NCI-H2196 (cell line): Measurements from ENCODE around the gene DKK3.

Experiments used
- DNase-seq: peaks from one replicate; lab custom pipeline; 2025; ENCODE audit not compliant: unreplicated experiment; lab: John Stamatoyannopoulos, UW

The DKK3 gene

DNA sequence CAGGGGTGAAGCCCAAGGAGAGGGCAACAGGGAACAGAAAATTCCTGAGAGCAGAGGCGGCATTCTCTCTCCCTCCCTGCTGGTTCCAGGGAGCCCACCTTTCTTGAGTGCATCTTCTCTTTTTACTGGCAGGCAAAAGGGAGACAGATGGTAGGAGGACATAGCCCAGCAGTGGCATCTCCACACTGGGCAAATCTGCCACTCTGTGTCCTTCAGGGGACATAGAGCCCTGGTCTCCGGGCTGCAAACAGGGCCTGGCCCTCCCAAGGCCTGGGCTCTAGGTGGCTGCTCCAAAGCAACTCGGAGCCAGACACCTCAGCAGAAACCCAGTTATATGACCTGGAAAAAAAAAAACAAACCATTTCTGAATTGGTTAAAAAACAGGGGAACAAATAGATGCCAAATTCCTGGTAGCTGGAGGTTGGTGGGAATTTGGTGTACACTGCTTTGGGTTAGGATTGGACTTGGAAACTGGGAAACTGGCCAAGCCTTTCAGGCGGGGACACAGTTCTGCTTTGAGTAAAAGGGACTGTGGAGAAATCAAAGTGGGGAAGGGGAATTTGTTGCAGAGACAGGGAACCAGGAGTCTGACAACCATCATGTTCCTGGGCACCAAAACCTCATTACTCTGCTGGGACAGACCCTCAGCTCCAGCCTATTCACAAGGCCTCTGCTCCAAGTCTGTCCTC lies 23.6 kb upstream of the DKK3 start:
- no peak for DNase-seq

DNA sequence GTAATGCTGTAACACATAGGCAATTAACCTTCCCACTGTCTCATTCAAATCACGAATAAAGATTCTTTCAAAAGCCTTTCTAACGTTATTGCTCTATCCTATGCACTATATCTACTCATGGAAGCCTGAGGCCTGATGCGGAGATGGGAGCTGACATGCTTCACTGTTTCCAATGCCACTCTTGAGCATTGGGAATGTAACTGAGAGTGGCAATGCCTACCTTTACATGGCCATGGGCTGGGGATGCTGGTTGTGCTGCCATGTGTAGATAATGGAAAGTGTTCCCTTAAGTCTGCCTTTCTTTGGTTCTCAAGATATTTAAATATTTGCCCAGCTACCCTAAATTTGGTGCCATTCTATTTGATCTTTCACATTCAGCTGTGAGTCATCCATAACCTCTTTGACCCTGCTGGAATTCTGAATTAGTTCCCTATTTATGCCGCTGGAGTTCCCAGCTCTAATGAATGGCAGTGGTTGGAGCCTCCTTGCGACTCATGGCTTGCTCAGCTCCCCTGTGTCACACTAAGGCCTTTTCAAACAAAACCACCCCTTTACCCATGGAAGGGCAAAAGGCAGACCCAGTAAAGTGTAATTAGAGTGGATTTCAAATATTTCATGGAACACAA lies 21.4 kb upstream of the DKK3 start:
- no peak for DNase-seq

DNA sequence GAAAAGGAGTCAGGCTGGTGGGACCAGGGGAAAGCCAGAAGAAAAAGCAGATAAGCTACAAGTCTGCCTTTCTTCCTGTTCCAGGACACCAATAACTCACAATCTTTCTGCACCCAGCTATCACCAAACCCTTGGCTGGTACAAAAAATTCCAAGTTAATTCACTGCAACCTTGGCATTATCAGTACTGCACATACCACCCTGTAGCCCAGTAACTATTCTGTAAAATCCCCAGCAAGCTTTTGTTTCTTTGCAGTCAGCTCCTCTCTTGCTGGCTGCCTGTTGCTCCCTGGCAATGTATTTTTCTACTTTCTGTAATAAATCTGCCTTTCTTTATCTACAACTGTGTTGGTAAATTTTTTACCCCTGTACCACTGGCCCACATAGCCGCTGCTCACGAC lies 20.7 kb upstream of the DKK3 start:
- no peak for DNase-seq

DNA sequence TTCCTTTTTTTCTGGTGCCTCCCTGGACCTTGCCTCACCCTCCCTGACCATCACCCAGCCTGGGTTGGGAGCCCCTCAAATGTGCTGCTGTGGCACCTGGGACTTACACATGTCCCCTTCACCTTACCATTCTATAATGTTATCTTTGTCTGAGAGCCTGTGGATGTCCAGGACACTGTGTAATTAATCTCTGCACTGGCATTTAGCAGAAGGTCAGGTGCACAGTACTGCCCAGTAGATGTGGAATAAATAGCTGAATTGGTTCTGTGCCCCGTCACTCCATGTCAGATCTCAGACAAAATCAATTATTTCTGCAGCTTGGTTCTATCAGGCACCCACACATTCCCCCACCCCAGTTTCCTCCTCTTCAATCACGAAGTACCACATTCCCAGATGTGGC lies 19.9 kb upstream of the DKK3 start:
- no peak for DNase-seq

DNA sequence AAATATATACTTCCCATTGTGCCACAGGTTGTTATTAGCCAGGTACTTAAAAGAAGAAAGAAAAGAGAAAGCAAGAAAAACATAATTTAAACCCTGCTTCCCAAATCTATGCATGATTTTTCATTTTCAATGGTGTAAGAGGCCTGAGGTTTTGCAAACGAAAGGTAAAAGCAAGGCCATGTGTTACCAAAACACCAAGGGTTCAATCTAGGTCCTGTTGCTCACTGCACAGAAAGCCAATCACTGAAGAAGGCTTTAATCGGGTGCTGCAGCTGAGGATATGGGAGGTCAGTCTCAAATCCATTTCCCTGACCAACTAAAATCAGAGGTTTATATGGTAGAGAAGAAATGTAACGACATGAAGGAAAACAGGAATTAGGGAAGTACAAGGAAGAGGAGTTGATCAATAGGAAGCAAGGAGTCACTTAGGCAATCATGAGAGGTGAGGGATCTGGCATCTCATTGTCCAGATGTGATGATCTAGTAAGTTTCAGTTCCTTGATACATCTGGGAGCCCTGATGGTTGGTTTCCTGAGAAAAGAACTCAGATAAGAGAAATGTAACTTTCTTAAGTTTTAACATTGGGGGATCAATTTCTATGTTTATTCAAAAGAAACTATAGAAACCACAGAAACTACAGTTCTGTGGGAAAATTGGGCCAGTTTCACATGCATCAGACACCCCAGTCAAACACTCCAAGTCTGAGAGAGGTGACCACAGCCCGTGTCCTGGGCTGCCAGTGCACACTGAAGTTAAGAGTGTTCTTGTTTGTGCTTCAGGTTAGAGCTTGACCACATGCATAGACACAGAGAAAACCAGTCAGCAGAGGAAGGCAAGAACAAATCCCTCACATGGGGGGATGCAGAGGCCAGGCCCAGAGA lies 18.1 kb upstream of the DKK3 start:
- no peak for DNase-seq

DNA sequence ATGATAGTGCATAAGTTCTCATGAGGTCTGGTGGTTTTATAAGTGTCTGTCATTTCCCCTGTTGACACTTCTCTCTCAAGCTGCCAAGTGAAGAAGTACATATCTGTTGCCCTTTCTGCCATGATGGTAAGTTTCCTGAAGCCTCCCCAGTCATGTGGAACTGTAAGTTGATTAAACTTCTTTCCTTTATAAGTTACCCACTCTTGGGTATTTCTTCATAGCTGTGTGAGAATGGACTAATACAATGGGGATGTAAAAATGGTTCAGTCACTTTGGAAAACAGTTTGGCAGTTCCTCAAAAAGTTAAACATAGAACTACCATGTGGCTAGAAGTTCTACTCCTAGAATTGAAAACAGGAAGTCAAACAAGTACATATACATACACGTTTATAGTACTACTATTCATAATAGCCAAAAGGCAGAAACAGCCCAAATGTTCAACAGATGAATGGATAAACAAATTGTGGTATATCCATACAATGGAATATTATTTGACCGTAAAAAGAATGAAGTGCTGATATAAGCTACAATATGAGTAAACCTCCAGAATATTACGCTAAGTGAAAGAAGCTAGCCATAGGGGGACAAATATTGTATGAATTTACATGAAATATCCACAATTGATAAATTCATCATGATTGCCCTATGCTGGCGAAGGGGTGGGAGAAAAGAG lies 16.0 kb upstream of the DKK3 start:
- no peak for DNase-seq

DNA sequence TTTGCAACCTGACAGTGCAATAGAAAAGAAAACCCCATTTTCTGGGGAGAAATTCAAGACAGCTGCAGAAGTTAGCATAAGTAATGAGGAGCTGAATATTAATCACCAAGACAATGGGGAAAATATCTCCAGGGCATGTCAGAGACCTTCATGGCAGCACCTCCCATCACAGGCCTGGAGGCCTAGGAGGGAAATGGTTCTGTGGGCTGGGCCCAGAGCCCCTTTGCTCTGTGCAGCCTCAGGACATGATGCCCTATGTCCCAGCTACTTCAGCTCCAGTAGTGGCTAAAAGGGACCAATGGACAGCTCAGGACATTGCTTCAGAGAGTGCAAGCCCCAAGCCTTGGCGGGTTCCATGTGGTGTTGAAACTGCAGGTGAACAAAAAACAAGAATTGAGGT lies 14.6 kb upstream of the DKK3 start:
- no peak for DNase-seq

DNA sequence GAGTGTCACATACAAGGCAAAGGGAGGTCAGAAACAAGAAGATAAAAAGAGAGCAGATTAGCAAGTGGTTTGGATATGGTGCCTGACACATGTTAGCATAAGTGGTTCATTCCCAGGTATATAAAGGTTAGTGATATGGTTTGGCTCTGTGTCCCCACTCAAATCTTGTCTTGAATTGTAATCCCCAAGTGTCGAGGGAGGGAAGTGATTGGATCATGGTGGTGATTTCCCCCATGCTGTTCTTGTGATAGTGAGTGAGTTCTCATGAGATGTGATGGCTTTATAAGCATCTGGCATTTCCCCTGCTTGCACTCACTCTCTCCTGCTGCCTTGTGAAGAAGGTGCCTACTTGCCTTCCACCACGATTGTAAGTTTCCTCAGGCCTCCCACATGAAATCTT lies 12.1 kb upstream of the DKK3 start:
- DNase-seq, result no peak

DNA sequence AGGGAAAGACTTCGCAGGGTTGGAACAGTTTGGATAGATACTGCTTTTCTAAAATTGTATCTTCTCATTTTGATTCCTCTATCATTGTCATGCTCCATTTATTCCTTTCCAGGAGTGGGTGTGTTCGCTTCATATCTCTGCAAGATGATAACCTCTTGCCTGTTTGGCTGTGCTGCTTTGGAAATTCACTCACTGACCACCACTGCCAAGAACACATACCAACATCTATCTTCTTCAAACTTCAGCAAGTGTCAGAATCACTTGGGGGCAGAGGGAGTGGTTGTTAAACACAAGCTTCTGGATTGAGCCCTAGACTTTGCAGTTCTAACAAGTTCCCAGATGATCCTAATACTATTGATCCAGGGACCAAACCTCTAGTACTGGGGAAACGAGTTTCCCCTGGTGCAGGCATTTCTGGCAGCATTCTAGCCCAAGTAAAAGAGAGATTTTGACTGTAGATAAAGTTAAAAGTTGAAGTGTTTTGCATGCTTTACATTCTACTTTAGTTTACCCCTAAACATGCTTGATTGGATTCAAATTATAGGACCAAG lies 11.5 kb upstream of the DKK3 start:
- no peak for DNase-seq

DNA sequence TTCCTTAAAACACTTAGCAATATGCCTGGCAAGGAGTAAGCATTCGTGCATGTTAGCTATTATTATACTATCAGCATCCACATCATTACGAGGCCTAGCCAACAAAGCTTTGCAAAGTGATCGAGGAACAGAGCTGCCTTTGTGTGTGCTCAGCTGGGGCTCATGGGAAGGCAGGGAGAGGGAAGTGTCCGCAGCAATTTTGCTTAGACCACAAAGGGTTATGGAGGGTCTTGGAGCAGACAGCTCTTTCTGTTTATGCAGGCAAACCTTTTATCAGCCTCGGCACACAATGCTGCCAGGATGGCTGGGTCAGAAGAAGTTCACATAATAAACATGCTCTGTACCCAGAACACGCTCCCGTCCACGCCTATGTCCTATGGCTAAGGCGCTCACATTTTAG lies 10.9 kb upstream of the DKK3 start:
- no peak for DNase-seq

DNA sequence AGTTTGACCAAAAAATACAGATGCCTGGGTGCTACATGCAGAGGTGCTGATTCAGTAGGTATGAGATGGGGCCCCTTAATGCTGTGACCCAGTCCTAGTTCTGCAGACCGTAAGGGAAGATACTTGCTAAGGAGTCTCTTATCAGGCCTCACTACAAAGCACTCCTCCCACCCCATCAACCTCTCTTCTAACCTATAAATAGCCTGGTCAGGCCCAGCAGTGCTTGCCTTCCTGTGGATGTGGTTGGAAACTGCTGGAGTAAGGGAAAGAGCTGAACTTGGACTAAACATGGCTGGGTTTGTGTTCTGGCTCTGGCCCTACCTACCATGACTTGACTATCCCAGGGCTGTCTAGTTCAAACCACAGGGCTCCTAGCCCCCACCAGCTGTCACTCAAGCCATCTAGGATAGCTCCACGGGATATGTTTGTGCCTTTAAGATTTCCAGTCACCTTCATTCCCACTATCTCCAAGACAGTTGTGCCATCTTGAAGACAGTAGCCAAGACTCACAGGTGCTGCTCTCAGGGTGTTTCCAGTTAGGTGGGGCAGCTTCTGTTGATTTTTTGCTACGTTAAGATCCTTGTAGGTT lies 9.5 kb upstream of the DKK3 start:
- no peak for DNase-seq

DNA sequence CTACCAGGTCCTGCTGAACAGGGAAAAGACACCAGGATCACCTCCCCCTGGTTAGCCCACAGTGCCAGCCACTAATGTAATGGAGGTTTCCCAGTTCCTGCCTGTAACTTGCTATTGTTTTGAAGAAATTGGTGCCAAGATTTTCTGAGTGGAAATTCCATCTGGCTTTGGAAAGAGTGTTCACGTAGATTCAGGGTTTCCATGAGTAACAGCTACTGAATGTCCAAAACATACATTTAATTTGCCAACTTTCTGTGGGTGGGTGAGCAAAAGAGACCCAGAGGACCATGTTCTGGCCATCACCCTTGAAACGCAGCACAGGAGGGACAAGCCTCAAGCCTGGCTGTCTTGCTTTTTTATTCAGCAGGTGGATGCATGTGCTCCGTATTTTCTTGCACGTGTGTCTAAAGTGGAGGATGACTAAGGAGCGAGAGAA lies 8.8 kb upstream of the DKK3 start:
- DNase-seq, result no peak

DNA sequence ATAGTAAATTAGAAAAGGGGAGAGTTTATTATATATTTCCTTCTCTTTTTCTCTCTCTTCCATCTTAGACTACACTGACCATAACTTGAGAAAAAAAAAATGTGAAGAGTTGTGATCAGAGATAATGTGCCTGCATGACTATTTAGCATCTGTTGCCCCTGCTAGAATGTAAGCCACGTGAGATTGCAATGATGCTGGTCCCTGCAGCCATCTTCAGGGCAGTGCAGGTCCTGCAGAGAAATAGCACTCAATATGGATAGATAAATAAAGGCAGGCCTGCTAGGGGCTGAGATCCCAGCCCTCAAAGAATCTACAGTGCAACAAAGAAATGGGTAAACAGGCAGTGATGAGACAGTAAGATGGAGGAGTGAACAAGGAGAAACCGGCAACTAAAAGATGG lies 7.8 kb upstream of the DKK3 start:
- no peak for DNase-seq

DNA sequence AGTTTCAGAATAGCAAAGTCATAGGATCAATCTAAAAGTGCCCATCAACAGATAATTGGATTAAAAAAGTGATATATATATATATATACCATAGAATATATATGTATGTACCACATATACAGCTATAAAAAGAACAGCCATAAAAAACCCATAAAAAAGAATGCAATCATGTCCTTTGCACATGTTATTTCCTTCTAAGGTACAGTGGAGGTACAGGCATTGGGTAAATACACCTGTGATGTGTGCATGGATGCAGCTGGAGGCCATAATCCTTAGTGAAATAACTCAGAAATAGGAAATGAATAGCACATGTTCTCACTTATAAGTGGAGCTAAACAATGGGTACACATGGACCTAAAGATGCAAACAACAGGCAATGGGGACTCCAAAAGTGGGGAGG lies 7.1 kb upstream of the DKK3 start:
- DNase-seq, result no peak

DNA sequence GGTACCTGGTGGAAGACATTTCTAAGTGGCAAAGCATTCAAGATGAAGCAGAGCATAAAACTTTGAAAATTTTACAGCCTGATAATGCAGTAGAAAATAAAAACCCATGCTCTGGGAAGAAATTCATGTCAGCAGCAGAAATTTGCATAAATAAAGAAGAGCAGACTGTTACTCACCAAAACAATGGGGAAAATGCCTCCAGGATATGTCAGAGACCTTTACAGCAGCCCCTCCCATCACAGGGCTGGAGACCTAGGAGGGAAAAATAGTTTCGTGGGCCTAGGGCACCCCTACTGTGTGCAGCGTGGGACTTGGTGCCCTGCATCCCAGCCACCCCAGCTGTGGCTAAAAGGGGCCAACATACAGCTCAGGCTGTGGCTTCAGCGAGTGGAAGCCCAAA lies 5.4 kb upstream of the DKK3 start:
- DNase-seq, result no peak

DNA sequence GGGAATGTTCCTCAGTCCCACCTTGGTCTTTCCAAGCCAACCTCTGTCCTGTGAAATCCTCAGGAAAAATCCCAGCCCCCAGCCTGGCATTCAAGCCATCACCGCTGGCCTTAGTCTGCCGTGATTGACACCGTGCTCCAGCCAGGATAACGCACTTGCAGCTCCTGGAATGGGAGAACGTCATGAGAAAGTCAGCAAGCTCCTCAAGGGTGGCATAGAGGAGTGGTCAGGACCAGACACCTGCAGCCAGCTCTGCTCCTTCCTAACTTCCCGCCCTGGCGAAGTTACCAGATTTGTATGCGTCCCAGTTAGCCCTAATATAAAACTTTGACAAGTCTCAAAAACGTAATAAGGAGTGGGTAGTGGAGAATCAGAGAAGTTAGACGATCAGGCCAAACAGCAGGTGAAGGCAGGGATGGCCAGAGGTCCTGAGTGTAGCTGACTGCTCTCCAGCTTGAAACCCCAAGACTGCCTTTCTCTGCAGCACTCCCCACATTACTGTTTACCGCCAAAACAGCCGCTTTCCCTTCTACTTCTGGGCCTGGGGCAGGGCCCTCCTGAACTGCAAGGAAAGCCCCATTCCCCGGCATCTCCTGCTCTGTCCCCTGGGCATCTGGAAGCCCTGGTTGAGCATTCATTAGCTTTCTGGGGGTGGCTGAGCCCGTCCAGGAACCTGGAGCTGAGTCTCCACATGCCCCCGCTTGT lies 1.3 kb upstream of the DKK3 start:
- no peak for DNase-seq

DNA sequence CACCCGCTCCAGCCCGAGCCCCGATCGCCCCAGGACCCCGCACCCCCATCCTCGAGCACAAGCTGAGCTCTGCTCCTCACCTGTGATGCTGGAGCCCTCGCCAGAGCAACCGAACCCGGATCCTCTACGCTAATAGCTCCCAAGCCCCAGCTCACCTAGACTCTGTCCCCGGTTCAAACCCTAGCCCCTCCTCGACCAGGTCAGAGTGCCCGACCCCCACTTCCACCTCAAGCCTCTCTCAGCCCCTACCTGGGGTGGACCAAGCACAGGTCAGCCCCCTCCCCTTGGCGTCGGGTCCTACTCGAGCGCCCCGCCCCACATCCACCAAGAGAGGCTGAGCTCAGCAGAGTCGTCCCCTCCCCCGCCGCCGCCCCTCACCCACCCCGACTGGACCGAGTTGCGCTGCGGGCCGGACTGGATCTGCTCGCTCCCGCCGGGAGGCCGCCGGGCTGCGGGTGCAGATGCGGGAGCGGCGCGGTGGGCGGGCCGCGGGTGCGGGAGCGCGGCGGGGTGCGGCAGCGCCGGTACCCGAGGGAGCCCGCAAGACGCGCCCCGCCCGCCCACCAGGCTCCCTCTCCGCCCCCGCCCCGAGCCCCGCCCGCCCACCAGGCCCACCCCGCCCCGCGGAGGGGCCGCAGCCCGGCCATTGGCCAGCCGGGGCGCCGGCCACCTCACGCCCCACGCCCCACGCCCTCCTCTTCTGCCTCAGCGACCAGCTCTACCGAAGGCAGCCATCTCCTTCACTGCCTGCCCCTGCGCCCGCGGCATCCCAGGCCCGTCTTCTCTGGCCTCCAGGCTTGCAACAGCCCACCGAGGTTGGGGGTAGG lies 577 bp upstream of the DKK3 start:
- DNase-seq, result no peak

DNA sequence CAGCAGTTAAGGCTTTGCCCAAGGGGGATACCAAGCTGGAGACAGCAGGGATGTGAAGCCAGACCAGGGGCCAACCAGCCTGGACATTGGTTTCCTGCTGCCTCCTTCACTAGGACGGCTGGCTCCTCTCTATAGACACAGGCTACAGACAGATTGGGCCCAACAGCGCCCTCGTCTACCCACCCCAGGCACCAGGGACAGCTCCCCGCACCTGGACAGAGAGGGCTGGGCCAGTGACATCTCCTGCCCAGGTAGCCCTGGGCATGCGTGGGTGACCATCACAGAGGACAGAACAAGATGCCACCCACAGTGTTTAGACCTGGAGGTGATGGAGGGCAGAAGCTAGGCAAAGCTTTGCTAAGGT lies 1.2 kb downstream of the DKK3 start:
- DNase-seq, result no peak

DNA sequence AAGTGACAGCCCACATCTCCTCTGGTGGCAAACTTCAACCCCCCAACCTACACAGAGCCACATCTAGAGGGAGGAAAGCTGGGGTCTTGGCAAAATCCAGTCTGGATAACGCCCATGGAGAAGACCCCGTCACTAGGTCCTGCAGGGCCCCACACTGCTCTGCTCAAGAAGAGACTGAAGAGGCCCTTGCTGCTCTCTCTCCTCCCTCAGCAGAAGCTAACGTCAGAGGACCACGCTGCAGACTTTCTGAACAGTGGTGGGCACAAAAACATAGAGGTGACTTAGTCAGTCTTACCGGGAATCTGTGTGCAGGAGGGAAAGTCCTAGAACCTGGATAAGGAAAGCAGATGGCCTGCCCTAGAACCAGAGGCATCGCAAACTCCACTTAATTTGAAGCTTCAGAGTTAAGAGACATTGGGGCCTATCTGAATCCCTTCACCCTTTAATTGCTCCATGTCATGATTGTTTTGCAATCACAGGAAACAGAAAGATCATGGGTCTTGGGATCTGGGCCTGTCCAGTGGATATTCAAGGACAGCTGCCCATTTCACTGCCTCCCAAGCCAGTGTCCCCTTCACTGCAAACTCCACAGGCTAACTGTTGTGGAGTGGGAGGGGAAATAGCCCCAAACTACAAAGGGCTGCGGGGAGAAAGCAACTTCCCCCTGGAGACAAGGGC lies 1.7 kb downstream of the DKK3 start:
- DNase-seq, result no peak
